HG02870 (cell line): ENCODE data around the gene IPO11.
"Not testable (repeated sequence)": the region's sequence is repeated elsewhere in the genome, so short reads cannot be mapped to it uniquely, and the experiment has no call there.

Experiments used
- ATAC-seq: cut with Tn5 transposase; IDR thresholded peaks from one replicate; pipeline ENCODE4 v1.9.1; 2021; ENCODE audit warnings: mild to moderate bottlenecking, moderate library complexity; ENCODE audit not compliant: unreplicated experiment

IPO11 gene

GRCh38 chr5:62633243-62633642, 220.7 kb downstream of the IPO11 start:
- no peak for ATAC-seq

DNA sequence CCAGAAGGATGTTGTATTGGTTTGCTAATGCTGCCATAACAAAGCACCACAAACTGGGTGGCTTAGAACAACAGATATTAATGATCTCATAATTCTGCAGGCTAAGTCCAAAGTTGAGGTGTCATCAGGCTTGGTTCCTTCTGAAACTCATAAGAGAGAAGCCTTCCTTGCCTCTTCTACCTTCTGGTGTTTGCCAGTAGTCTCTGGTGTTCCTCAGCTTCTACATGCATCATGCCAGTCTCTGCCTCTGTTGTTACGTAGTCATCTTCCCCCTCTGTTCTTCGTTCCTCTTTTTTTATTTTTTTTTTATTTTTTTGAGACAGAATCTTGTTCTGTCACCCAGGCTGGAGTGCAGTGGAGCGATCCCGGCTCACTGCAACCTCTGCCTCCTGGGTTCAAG, 227.9 kb downstream of the IPO11 start:
- ATAC-seq = no peak

GRCh38 chr5:62642468-62642867, 229.9 kb downstream of the IPO11 start:
- ATAC-seq = no peak

- ATAC-seq = no peak
These were observed 231.2 kb downstream of the IPO11 start for GRCh38 chr5:62643556-62644451.

DNA sequence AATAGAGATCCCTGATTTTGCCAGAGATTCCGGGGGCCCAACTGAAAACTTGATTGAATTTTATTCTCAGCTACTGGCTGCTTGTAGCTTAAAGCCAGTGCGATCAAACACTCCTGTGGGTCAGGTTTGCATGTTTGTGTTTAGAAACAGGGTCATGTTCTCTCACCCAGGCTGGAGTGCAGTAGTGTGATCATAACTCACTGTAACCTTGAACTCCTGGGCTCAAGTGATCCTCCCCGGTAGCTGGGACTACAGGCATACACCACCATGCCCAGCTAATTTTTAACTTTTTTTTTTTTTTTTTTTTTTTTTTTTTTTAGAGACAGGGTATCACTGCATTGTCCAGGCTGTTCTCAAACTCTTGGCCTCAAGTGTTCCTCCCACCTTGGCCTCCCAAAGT, 232.7 kb downstream of the IPO11 start:
- no peak for ATAC-seq

GRCh38 chr5:62647241-62647640, 234.7 kb downstream of the IPO11 start:
- no peak for ATAC-seq

DNA sequence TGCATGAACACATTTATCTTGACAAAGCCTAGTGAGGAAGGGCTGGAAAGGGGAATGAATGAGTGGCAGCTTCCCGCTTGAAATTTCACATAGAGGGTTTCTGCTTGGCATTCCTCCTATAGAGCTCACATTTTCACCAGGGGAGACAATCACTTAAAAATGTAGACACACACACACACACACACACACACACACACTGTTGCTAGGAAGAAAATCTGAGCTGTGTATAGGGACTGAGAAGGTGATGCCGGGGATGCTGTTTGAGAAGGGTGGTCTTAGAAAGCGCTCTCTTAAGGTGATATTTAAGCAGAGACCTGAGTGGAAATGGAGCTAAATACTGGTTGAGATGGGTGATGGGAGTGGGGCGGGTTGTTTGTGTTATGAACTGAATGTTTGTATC, 236.5 kb downstream of the IPO11 start:
- ATAC-seq = no peak

DNA sequence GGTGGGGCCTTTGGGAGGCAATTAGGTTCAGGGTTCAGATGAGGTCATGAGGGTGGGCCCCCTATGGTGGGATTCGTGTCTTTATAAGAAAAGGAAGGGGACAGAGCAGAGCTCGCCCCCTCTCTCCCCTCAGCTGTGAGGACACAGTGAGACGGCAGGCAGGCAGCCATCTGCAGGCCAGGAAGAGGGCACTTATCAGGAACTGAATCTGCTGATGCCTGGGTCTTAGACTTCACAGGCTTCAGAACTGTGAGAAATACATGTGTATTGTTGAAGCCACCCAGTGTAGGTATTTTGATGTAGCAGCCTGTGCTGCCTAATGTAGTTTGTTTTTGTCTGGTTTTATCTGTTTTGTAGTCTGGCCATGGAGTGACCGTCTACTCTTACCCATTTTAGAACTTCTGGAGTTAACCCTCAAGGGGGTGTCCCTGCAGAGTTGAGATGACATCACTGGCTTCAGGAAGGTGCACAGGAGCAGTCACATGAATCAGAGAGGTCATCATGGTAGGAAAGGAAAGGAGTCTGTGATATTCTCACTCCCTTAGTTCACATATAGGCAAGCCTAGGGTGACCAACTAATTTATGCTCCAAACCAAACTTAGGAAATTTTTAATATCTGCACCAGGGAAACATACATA, 237.0 kb downstream of the IPO11 start:
- peak; percentile 54 for ATAC-seq

GRCh38 chr5:62650197-62650596, 237.6 kb downstream of the IPO11 start:
- ATAC-seq = no peak

DNA sequence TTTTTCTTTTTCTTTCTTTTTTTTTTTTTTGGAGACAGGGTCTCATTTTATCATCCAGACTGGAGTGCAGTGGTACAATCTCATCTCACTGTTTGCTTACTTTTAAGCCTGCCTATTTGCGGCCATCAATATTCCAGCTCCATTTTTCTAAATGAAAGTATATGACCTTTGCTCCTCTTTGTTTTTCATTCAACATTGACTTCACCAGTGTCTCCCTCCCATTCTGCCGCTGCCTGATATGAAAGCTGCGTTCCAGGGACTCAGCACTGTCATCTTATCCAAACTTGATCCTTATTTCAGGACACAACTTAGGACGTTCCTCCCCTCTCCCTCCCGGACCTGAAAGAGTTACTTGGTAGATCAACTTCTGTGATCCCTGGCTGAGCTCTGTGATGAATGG, 239.7 kb downstream of the IPO11 start:
- ATAC-seq = no peak

DNA sequence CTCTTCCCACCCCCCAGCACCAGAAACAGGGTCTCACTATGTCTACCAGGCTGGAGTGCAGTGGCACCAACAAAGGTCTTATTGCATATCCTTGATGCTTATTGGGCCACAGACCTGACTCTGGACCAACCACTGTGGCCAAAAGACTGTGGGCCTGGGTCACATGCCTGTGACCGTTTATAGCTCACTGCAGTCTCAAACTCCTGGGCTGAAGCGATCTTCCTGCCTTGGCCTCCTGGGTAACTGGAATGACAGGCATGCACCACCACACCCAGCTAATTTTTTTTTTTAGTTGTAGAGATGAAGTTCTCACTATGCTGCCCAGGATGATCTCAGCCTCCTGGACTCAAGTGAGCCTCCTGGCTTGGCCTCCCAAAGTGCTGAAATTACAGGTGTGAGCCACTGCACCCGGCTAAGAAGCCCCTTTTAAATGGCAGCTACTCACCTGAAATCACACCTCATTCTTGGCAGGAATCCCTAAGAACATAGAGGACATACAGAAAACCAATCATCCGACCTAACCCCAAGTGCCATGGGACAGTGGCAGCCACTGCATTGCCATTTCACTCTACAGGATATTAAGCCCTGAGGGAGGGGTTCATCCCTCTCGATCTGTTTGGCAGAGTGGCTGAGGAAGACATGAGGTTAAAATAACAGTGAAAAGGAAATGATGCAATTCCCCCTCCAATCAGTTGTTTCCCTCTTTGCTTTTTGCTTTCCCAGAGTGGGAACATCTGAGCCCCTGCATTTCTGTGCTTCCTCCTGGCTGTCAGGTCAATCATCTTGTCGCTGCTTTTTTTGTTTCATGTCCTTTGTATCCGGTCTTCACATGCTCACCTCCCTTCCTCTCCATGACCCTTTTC, 240.7 kb downstream of the IPO11 start:
- ATAC-seq = no peak

DNA sequence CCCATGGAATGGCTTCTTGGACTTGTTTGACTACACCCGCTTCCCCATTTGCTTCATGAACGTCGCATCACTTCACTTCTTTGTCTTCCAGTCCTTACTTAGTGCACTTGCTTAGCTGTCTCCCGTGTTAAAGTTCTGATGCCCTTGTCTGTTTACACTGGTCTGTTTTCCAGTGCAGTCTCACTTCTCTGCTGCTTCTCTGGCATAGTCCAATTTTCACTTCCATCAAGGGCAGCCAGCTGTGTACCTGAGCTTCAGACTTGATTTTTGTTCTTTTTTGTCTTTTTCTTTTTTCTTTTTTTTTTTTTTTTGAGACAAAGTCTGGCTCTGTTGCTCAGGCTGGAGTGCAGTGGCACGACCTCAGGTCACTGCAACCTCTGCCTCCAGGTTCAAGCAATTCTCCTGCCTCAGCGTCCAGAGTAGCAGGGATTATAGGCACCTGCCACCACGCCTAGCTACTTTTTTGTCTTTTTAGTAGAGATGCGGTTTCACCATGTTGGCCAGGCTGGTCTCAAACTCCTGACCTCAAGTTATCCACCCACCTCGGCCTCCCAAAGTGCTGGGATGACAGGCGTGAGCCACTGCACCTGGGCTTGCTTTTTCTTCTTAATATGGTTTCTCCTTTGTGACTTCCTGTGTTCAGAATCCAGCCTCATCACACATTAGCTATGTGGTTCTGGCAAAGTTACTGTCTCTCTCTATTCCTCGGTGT, 241.5 kb downstream of the IPO11 start:
- ATAC-seq = no peak

DNA sequence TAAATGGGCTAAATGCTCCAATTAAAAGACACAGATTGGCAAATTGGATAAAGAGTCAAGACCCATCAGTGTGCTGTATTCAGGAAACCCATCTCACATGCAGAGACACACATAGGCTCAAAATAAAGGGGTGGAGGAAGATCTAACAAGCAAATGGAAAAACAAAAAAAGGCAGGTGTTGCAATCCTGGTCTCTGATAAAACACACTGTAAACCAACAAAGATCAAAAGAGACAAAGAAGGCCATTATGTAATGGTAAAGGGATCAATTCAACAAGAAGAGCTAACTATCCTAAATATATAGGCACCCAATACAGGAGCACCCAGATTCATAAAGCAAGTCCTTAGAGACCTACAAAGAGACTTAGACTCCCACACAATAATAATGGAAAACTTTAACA, 245.2 kb downstream of the IPO11 start:
- ATAC-seq = not testable (repeated sequence)

GRCh38 chr5:62661126-62661525, 248.6 kb downstream of the IPO11 start:
- no peak for ATAC-seq

- no peak for ATAC-seq
These were observed 250.0 kb downstream of the IPO11 start for GRCh38 chr5:62662521-62662920.

DNA sequence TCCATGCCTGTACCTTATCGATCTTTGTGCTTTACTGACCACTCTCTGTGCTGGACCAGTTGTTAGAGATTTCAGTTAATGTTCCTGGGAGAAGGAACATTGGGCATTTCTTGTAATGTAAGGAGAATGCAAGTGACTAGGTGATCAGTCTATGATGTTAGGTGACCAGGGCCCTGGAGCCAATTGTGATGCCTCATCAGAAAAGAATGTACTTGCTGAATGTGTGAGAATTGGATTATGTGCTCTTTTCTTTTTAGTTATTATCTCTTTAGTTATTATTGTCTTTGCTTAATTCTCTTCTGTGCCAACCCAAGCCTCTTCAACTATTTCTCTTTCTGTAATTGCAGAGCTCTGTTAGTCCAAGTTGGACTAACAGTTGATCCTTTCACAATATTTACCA, 258.9 kb downstream of the IPO11 start:
- ATAC-seq = no peak

- ATAC-seq = not testable (repeated sequence)
These were observed 264.0 kb downstream of the IPO11 start for GRCh38 chr5:62676596-62676995.
